HepG2 (cell line): ENCODE results near the gene GATAD2B. TPM values are rescaled to one million over a fixed set of nuclear protein-coding genes. Genes with fewer than 3 reads are reported as not detected.

Experiments used
- ADNP ChIP-seq: sonication (generic); formaldehyde crosslinking; IDR thresholded peaks from 2 replicates; pipeline ENCODE4 v1.4.0; 2020; ENCODE audit warnings: missing genetic modification reagents
- CHCHD3 ChIP-seq: sonication (generic); formaldehyde crosslinking; IDR thresholded peaks from 2 replicates; pipeline ENCODE4 v1.8.0; 2022; ENCODE audit warnings: mild to moderate bottlenecking, missing genetic modification reagents, moderate library complexity
- ETV5 ChIP-seq: IDR thresholded peaks from 2 replicates; pipeline ENCODE4 v1.6.1; 2018; ENCODE audit warnings: missing biosample characterization, missing genetic modification reagents, inconsistent platforms, borderline replicate concordance
- HCFC1 ChIP-seq: fragments of 150-350 bp; IDR thresholded peaks from 2 replicates; pipeline ENCODE4 v1.6.1; 2014; ENCODE audit warnings: low read depth, low read length
- HNRNPUL1 ChIP-seq: fragments of 200-400 bp; formaldehyde crosslinking; IDR thresholded peaks from 2 replicates; pipeline ENCODE4 v1.6.1; 2017; ENCODE audit warnings: low read depth, mild to moderate bottlenecking, low read length, moderate library complexity
- IKZF1 ChIP-seq: fragments of 450-650 bp; IDR thresholded peaks from 2 replicates; pipeline ENCODE4 v1.7.1; 2016
- KAT2B ChIP-seq: fragments of 150-350 bp; IDR thresholded peaks from 2 replicates; pipeline ENCODE4 v1.6.1; 2014; ENCODE audit warnings: low read depth, low read length, borderline replicate concordance
- MIER2 ChIP-seq: IDR thresholded peaks from 2 replicates; pipeline ENCODE4 v1.6.1; 2016; ENCODE audit warnings: missing biosample characterization, missing genetic modification reagents
- NR2F6 ChIP-seq, 2 experiments: IDR thresholded peaks; 2 replicates each; pipeline ENCODE4 v1.6.1; 2016; ENCODE audit warnings: antibody characterized with exemption in 1 of 2, mild to moderate bottlenecking in 1 of 2
- RAD51 ChIP-seq: fragments of 450-650 bp; IDR thresholded peaks from 2 replicates; pipeline ENCODE4 v1.6.1; 2016; ENCODE audit warnings: borderline replicate concordance
- RARG ChIP-seq: sonication (generic); formaldehyde crosslinking; IDR thresholded peaks from 2 replicates; pipeline ENCODE4 v1.4.0; 2020; ENCODE audit warnings: low read depth, mild to moderate bottlenecking, missing genetic modification reagents
- SMAD3 ChIP-seq: sonication (generic); formaldehyde crosslinking; IDR thresholded peaks from 2 replicates; pipeline ENCODE4 v1.4.0; 2020; ENCODE audit warnings: missing genetic modification reagents
- SRSF4 ChIP-seq: fragments of 200-400 bp; formaldehyde crosslinking; IDR thresholded peaks from one replicate; pipeline ENCODE4 v1.6.1; 2018; ENCODE audit warnings: mild to moderate bottlenecking, low read depth, low read length, moderate library complexity; ENCODE audit not compliant: poor library complexity, severe bottlenecking
- YEATS4 ChIP-seq: sonication (generic); formaldehyde crosslinking; IDR thresholded peaks from 2 replicates; pipeline ENCODE4 v1.4.0; 2020; ENCODE audit warnings: missing genetic modification reagents, borderline replicate concordance
- ZBTB3 ChIP-seq: sonication (generic); formaldehyde crosslinking; IDR thresholded peaks from 2 replicates; pipeline ENCODE4 v1.4.0; 2020; ENCODE audit warnings: low read depth, mild to moderate bottlenecking, moderate library complexity, missing genetic modification reagents, borderline replicate concordance
- ZBTB7A ChIP-seq: sonication (generic); formaldehyde crosslinking; IDR thresholded peaks from 2 replicates; pipeline ENCODE4 v1.8.0; 2022; ENCODE audit warnings: mild to moderate bottlenecking, missing genetic modification reagents
- ZNF101 ChIP-seq: sonication (generic); formaldehyde crosslinking; IDR thresholded peaks from 2 replicates; pipeline ENCODE4 v1.4.0; 2020; ENCODE audit warnings: mild to moderate bottlenecking, low read depth, missing genetic modification reagents, borderline replicate concordance
- ZNF232 ChIP-seq: sonication (generic); formaldehyde crosslinking; IDR thresholded peaks from 2 replicates; pipeline ENCODE4 v1.4.0; 2020; ENCODE audit warnings: missing genetic modification reagents, borderline replicate concordance
- ZNF543 ChIP-seq: sonication (generic); formaldehyde crosslinking; IDR thresholded peaks from 2 replicates; pipeline ENCODE4 v1.4.0; 2020; ENCODE audit warnings: mild to moderate bottlenecking, missing genetic modification reagents
- ZNF556 ChIP-seq: sonication (generic); formaldehyde crosslinking; IDR thresholded peaks from 2 replicates; pipeline ENCODE4 v1.4.0; 2020; ENCODE audit warnings: mild to moderate bottlenecking, missing genetic modification reagents, borderline replicate concordance
- ZNF720 ChIP-seq: sonication (generic); formaldehyde crosslinking; IDR thresholded peaks from 2 replicates; pipeline ENCODE4 v1.4.0; 2020; ENCODE audit warnings: missing genetic modification reagents
- ZSCAN29 ChIP-seq: sonication (generic); formaldehyde crosslinking; conservative IDR thresholded peaks from 2 replicates; pipeline ENCODE4 v1.4.0; 2020; ENCODE audit warnings: mild to moderate bottlenecking, missing genetic modification reagents
- polyA plus RNA-seq, 8 experiments: library from polyadenylated mRNA; depleted of rRNA in 3 of 8; stranded (reverse) in 7 of 8; unstranded in 1 of 8; fragments of >200 nt; fragmentation: Illumina TruSeq in 4 of 8; extraction: Trizol in 4 of 8; gene quantifications; 2 replicates each; pipeline versions ENCODE4 v1.2.1 to v1.2.3, GENCODE V29; 2011 to 2016; ENCODE audit warnings: low read depth in 4 of 8, missing spikeins in 1 of 8, mixed read lengths in 1 of 8; ENCODE audit not compliant: insufficient read depth in 1 of 8
- total RNA-seq, 5 experiments: library from RNA; depleted of rRNA; stranded (reverse); fragments of >200 nt; fragmentation: Illumina TruSeq; extraction: Trizol; gene quantifications; 2 replicates each; pipeline ENCODE4 v1.2.3, GENCODE V29; 2016; ENCODE audit warnings: low read depth in 1 of 5
- TF ChIP-seq, protein P1 (sequence below): sonication (generic); formaldehyde crosslinking; IDR thresholded peaks from 2 replicates; pipeline ENCODE4 v1.8.0; 2022; ENCODE audit warnings: missing genetic modification reagents, mild to moderate bottlenecking, borderline replicate concordance
- TF ChIP-seq, protein P2 (sequence below): sonication (generic); formaldehyde crosslinking; IDR thresholded peaks from 2 replicates; pipeline ENCODE4 v1.4.0; 2020; ENCODE audit warnings: missing genetic modification reagents, borderline replicate concordance
- TF ChIP-seq, protein P3 (sequence below): fragments of 450-650 bp; IDR thresholded peaks from 2 replicates; pipeline ENCODE4 v1.6.1; 2016

GATAD2B gene
- total and polyA plus RNA-seq, 2 of the 13 experiments (the other 11 are each of a cell fraction or from before 2014, with no cell fraction given), result 3.2 to 5.2 TPM

DNA sequence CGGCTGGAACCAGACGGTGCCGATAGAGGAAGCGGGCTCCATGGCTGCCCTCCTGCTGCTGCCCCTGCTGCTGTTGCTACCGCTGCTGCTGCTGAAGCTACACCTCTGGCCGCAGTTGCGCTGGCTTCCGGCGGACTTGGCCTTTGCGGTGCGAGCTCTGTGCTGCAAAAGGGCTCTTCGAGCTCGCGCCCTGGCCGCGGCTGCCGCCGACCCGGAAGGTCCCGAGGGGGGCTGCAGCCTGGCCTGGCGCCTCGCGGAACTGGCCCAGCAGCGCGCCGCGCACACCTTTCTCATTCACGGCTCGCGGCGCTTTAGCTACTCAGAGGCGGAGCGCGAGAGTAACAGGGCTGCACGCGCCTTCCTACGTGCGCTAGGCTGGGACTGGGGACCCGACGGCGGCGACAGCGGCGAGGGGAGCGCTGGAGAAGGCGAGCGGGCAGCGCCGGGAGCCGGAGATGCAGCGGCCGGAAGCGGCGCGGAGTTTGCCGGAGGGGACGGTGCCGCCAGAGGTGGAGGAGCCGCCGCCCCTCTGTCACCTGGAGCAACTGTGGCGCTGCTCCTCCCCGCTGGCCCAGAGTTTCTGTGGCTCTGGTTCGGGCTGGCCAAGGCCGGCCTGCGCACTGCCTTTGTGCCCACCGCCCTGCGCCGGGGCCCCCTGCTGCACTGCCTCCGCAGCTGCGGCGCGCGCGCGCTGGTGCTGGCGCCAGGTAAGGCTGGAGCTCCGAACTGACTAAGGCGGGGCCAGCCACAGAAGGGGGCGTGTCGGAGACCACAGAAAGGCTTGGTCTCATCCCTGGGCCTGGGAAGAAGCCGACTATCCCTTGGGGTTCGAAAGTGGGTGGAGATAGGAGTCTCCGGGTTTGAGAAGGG lies 147.1 kb downstream of the GATAD2B start (continued):
- no peak for TF ChIP-seq HCFC1
- peak; percentile 39; the same call in 1 of the 2 replicates for TF ChIP-seq YEATS4
- TF ChIP-seq, protein P1, sequence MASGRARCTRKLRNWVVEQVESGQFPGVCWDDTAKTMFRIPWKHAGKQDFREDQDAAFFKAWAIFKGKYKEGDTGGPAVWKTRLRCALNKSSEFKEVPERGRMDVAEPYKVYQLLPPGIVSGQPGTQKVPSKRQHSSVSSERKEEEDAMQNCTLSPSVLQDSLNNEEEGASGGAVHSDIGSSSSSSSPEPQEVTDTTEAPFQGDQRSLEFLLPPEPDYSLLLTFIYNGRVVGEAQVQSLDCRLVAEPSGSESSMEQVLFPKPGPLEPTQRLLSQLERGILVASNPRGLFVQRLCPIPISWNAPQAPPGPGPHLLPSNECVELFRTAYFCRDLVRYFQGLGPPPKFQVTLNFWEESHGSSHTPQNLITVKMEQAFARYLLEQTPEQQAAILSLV, result no peak
- TF ChIP-seq RAD51, result no peak
- TF ChIP-seq, protein P2, sequence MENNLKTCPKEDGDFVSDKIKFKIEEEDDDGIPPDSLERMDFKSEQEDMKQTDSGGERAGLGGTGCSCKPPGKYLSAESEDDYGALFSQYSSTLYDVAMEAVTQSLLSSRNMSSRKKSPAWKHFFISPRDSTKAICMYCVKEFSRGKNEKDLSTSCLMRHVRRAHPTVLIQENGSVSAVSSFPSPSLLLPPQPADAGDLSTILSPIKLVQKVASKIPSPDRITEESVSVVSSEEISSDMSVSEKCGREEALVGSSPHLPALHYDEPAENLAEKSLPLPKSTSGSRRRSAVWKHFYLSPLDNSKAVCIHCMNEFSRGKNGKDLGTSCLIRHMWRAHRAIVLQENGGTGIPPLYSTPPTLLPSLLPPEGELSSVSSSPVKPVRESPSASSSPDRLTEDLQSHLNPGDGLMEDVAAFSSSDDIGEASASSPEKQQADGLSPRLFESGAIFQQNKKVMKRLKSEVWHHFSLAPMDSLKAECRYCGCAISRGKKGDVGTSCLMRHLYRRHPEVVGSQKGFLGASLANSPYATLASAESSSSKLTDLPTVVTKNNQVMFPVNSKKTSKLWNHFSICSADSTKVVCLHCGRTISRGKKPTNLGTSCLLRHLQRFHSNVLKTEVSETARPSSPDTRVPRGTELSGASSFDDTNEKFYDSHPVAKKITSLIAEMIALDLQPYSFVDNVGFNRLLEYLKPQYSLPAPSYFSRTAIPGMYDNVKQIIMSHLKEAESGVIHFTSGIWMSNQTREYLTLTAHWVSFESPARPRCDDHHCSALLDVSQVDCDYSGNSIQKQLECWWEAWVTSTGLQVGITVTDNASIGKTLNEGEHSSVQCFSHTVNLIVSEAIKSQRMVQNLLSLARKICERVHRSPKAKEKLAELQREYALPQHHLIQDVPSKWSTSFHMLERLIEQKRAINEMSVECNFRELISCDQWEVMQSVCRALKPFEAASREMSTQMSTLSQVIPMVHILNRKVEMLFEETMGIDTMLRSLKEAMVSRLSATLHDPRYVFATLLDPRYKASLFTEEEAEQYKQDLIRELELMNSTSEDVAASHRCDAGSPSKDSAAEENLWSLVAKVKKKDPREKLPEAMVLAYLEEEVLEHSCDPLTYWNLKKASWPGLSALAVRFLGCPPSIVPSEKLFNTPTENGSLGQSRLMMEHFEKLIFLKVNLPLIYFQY (CRISPR knock-in tag), result peak; percentile 62; the same call in 1 of the 2 replicates
- TF ChIP-seq ZNF720 (CRISPR knock-in tag), result no peak
- TF ChIP-seq, protein P3, sequence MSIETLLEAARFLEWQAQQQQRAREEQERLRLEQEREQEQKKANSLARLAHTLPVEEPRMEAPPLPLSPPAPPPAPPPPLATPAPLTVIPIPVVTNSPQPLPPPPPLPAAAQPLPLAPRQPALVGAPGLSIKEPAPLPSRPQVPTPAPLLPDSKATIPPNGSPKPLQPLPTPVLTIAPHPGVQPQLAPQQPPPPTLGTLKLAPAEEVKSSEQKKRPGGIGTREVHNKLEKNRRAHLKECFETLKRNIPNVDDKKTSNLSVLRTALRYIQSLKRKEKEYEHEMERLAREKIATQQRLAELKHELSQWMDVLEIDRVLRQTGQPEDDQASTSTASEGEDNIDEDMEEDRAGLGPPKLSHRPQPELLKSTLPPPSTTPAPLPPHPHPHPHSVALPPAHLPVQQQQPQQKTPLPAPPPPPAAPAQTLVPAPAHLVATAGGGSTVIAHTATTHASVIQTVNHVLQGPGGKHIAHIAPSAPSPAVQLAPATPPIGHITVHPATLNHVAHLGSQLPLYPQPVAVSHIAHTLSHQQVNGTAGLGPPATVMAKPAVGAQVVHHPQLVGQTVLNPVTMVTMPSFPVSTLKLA, result no peak
- no peak for TF ChIP-seq ZNF556 (CRISPR knock-in tag)
- no peak for TF ChIP-seq NR2F6 (IDR thresholded peaks at IDR 0.05)
- no peak for TF ChIP-seq NR2F6 (CRISPR knock-in tag; IDR thresholded peaks at IDR 0.05)
- no peak for TF ChIP-seq CHCHD3 (CRISPR knock-in tag)
- no peak for TF ChIP-seq RARG
- TF ChIP-seq ZNF543, result 0 out of 2 replicates have a peak, but pooled peaks have one; percentile 62
- TF ChIP-seq ZNF232 (CRISPR knock-in tag), result no peak
- TF ChIP-seq HNRNPUL1, result no peak
- TF ChIP-seq KAT2B, result no peak
- TF ChIP-seq ZNF101 (CRISPR knock-in tag), result no peak
- TF ChIP-seq ETV5 (CRISPR knock-in tag), result peak; percentile 56
- peak; percentile 74 for TF ChIP-seq ZBTB7A (CRISPR knock-in tag)
- TF ChIP-seq IKZF1, result no peak
- TF ChIP-seq SRSF4, result no peak
- no peak for TF ChIP-seq ZSCAN29 (CRISPR knock-in tag)
- no peak for TF ChIP-seq ADNP (CRISPR knock-in tag)
- TF ChIP-seq SMAD3, result no peak
- peak; percentile 12; the same call in 1 of the 2 replicates for TF ChIP-seq MIER2 (CRISPR knock-in tag)
- TF ChIP-seq ZBTB3 (CRISPR knock-in tag), result no peak
